Posterior vena cava (tissue), 2 donors: ENCODE results near the gene KRT33A. TPM values are rescaled to one million over a fixed set of nuclear protein-coding genes. Genes with fewer than 3 reads are reported as not detected.
"Not testable (repeated sequence)": the region's sequence is repeated elsewhere in the genome, so short reads cannot be mapped to it uniquely, and the experiment has no call there.

Source experiments
- DNase-seq: peaks from one replicate; pipeline ENCODE4 v3.0.0-alpha.2; 2020; ENCODE audit warnings: low spot score
- intact Hi-C, 2 donors: fragments of 100-400 bp; cut with DNase I; formaldehyde crosslinking; loops; one replicate each; pipeline versions ENCODE4 v1.14.1 to v1.14.2; 2022 to 2023
- long read RNA-seq, 2 donors: library from polyadenylated mRNA; unstranded; transcript quantifications; one replicate each; pipeline ENCODE4 v2.0.0, GENCODE V29; 2020 to 2021
- total RNA-seq, 2 donors: library from RNA; stranded (reverse); fragmentation: NEBNext Ultra II Directional; extraction: Animal tissue kit (Norgen Biotek cat#: 25700); gene quantifications; one replicate each; pipeline ENCODE4 v1.2.1, GENCODE V29; 2021
- donor health status: DM: yes; HTN: yes; CAD: no.
- donor health status: DM: yes; HTN: yes; CAD: no.

The KRT33A gene
- total RNA-seq: not detected
- long read RNA-seq, donor 1: 0 reads
- long read RNA-seq, donor 2: 0 reads

- DNase-seq, intact Hi-C loops: not testable (repeated sequence)
Observed at GRCh38 chr17:41350381-41350878, at the start of gene KRT33A. Gene KRT33A (minus strand): TSS chr17:41350828. CDS start chr17:41350767, 61 bp downstream.

- no peak for DNase-seq
- intact Hi-C loops: no loop called here
Observed at GRCh38 chr17:41396996-41397660, 46.5 kb upstream of the KRT33A start, which contains the start of gene KRT31. Gene KRT31 (minus strand): TSS chr17:41397608. CDS start chr17:41397539, 69 bp downstream.

GRCh38 chr17:41396340-41396739, 45.7 kb upstream of the KRT33A start:
- intact Hi-C loops: no loop called here
- no peak for DNase-seq

- no peak for DNase-seq
- intact Hi-C loops: no loop called here
Observed at GRCh38 chr17:41395611-41396010, 45.0 kb upstream of the KRT33A start.

- DNase-seq, intact Hi-C loops: not testable (repeated sequence)
Observed at GRCh38 chr17:41395044-41395443, 44.4 kb upstream of the KRT33A start.

GRCh38 chr17:41394254-41394996, 43.8 kb upstream of the KRT33A start:
- DNase-seq: no peak
- intact Hi-C loops: no loop called here

GRCh38 chr17:41393826-41394225, 43.2 kb upstream of the KRT33A start:
- no peak for DNase-seq
- intact Hi-C loops: no loop called here

- intact Hi-C loops: no loop called here
Observed at GRCh38 chr17:41393294-41393693, 42.7 kb upstream of the KRT33A start.

GRCh38 chr17:41392278-41392677, 41.6 kb upstream of the KRT33A start:
- no peak for DNase-seq
- intact Hi-C loops: no loop called here

More at GRCh38 chr17:41393294-41393693, 42.7 kb upstream of the KRT33A start:
- DNase-seq: no peak

GRCh38 chr17:41391535-41391934, 40.9 kb upstream of the KRT33A start:
- no peak for DNase-seq
- intact Hi-C loops: no loop called here

- no peak for DNase-seq
- intact Hi-C loops: no loop called here
Observed at GRCh38 chr17:41390411-41390938, 39.8 kb upstream of the KRT33A start.

GRCh38 chr17:41387670-41388069, 37.0 kb upstream of the KRT33A start:
- DNase-seq: no peak
- intact Hi-C loops: no loop called here

- DNase-seq: no peak
- intact Hi-C loops: no loop called here
Observed at GRCh38 chr17:41386227-41386626, 35.6 kb upstream of the KRT33A start.

- no peak for DNase-seq
- intact Hi-C loops: no loop called here
Observed at GRCh38 chr17:41383690-41384089, 33.1 kb upstream of the KRT33A start.

GRCh38 chr17:41382394-41382793, 31.8 kb upstream of the KRT33A start:
- intact Hi-C loops: no loop called here
- no peak for DNase-seq

GRCh38 chr17:41381943-41382342, 31.3 kb upstream of the KRT33A start, which contains the start of gene KRT34:
Gene KRT34 (minus strand): TSS chr17:41382306. CDS start chr17:41382246, 60 bp downstream.
- DNase-seq, intact Hi-C loops: not testable (repeated sequence)

GRCh38 chr17:41380091-41380490, 29.5 kb upstream of the KRT33A start:
- DNase-seq, intact Hi-C loops: not testable (repeated sequence)

- DNase-seq: no peak
- intact Hi-C loops: no loop called here
Observed at GRCh38 chr17:41377546-41377945, 26.9 kb upstream of the KRT33A start.

- DNase-seq: no peak
- intact Hi-C loops: no loop called here
Observed at GRCh38 chr17:41369713-41370112, 19.1 kb upstream of the KRT33A start, which contains the start of gene KRT33B. Gene KRT33B (minus strand): TSS chr17:41369813. CDS start chr17:41369750, 63 bp downstream.

- DNase-seq: no peak
- intact Hi-C loops: no loop called here
Observed at GRCh38 chr17:41369023-41369422, 18.4 kb upstream of the KRT33A start.
